GM12878 (cell line): ENCODE measurements around the gene RNLS. TPM values are rescaled to one million over a fixed set of nuclear protein-coding genes. Genes with fewer than 3 reads are reported as not detected.

Source experiments
- ATAC-seq: fragments of 200-7000 bp; cut with Tn5 transposase; 3 replicates; pipeline ENCODE4 v1.9.1; 2020; ENCODE audit warnings: mild to moderate bottlenecking, moderate library complexity
- BruUV-seq: library from RNA; stranded (reverse); fragments of 400-500 nt; replicated peaks from 2 replicates; lab custom pipeline; 2021; lab: Mats Ljungman, UMichigan
- CTCF ChIA-PET: fragments of 300-600 bp; sonication (Branson Sonifier 250); formaldehyde crosslinking; extraction: SDS; loops from one replicate; lab custom pipeline; 2021; ENCODE audit warnings: inconsistent platforms; lab: Yijun Ruan, JAX
- POLR2A ChIA-PET: fragments of 350-600 bp; formaldehyde crosslinking; extraction: SDS; loops from one replicate; lab custom pipeline; 2021; ENCODE audit warnings: inconsistent platforms; lab: Charles Lee
- RAD21 ChIA-PET: fragments of 300-600 bp; sonication (Branson Sonifier 250); formaldehyde crosslinking; loops from one replicate; lab custom pipeline; 2023; ENCODE audit warnings: antibody characterized with exemption; ENCODE audit not compliant: unreplicated experiment; lab: Charles Lee
- SMC1A ChIA-PET: fragments of 300-600 bp; sonication (Branson Sonifier 250); formaldehyde crosslinking; loops from one replicate; lab custom pipeline; 2023; ENCODE audit not compliant: unreplicated experiment, uncharacterized antibody; lab: Charles Lee
- DNase-seq: peaks from one replicate; pipeline ENCODE4 v3.0.0-alpha.2; 2011; ENCODE audit warnings: low read depth, low spot score
- FAIRE-seq: peaks from 3 replicates; lab custom pipeline; 2011; peaks lifted over from hg19 to GRCh38; lab: Jason Lieb, UNC
- H2AFZ ChIP-seq: 2 replicates; pipeline ENCODE4 v1.6.0; 2011; ENCODE audit warnings: low read depth, low read length, control low read depth; ENCODE audit not compliant: control insufficient read depth
- H3K27ac ChIP-seq: 2 replicates; pipeline ENCODE4 v1.5.1; 2011; ENCODE audit warnings: control low read depth; ENCODE audit not compliant: control insufficient read depth, insufficient read depth
- H3K27me3 ChIP-seq, 2 experiments: replicated peaks in 1 of 2; 2 replicates each; pipeline versions ENCODE4 v1.6.0 to v1.6.1; 2011; ENCODE audit warnings: low read length in 1 of 2; ENCODE audit not compliant: control insufficient read depth in 2 of 2, insufficient read depth in 2 of 2
- H3K36me3 ChIP-seq, 2 experiments: 2 replicates each; pipeline ENCODE4 v1.5.1; 2011; ENCODE audit warnings: low read length in 1 of 2; ENCODE audit not compliant: control insufficient read depth in 2 of 2, insufficient read depth in 2 of 2
- H3K4me1 ChIP-seq: 2 replicates; pipeline ENCODE4 v1.6.1; 2011; ENCODE audit warnings: mild to moderate bottlenecking, low read length, moderate library complexity, mixed read lengths; ENCODE audit not compliant: control insufficient read depth, insufficient read depth
- H3K4me2 ChIP-seq: 2 replicates; pipeline ENCODE4 v1.6.0; 2011; ENCODE audit warnings: control low read depth; ENCODE audit not compliant: control insufficient read depth, insufficient read depth
- H3K4me3 ChIP-seq: fragments of 200-600 bp; sonication (generic); 2 replicates; pipeline ENCODE4 v1.5.1; 2016
- H3K79me2 ChIP-seq: 2 replicates; pipeline ENCODE4 v1.6.0; 2011; ENCODE audit warnings: low read length; ENCODE audit not compliant: control insufficient read depth, insufficient read depth
- H3K9ac ChIP-seq: 2 replicates; pipeline ENCODE4 v1.8.0; 2011; ENCODE audit warnings: low read length, control low read depth, mixed read lengths; ENCODE audit not compliant: control insufficient read depth, insufficient read depth
- H3K9me3 ChIP-seq: replicated peaks from 3 replicates; pipeline ENCODE4 v1.5.1; 2011; ENCODE audit warnings: mild to moderate bottlenecking, low read length; ENCODE audit not compliant: control insufficient read depth, insufficient read depth
- H4K20me1 ChIP-seq: 2 replicates; pipeline ENCODE4 v1.6.0; 2011; ENCODE audit not compliant: control insufficient read depth, insufficient read depth
- EED ChIP-seq: sonication (generic); IDR thresholded peaks from 2 replicates; pipeline ENCODE4 v1.6.1; 2016; ENCODE audit warnings: antibody characterized with exemption, low read depth
- FOS ChIP-seq: IDR thresholded peaks from 3 replicates; pipeline ENCODE4 v1.6.1; 2011; ENCODE audit warnings: borderline replicate concordance; ENCODE audit not compliant: insufficient read length; ENCODE audit errors: extremely low read depth
- MYC ChIP-seq: IDR thresholded peaks from 2 replicates; pipeline ENCODE4 v1.6.1; 2011; ENCODE audit warnings: mild to moderate bottlenecking, low read length, moderate library complexity, inconsistent platforms; ENCODE audit not compliant: insufficient read depth, insufficient replicate concordance, insufficient read length, severe bottlenecking
- NR2F1 ChIP-seq: fragments of 450-650 bp; conservative IDR thresholded peaks from 2 replicates; pipeline ENCODE4 v1.6.1; 2017; ENCODE audit warnings: mild to moderate bottlenecking
- PML ChIP-seq: IDR thresholded peaks from 2 replicates; pipeline ENCODE4 v1.6.1; 2012; ENCODE audit warnings: low read length, inconsistent platforms
- POLR2AphosphoS2 ChIP-seq: IDR thresholded peaks from 2 replicates; pipeline ENCODE4 v1.6.1; 2011; ENCODE audit warnings: low read depth, mild to moderate bottlenecking, low read length, improper control_type of control experiment, moderate library complexity
- POLR2AphosphoS5 ChIP-seq: IDR thresholded peaks from 2 replicates; pipeline ENCODE4 v1.6.1; 2011; ENCODE audit warnings: mild to moderate bottlenecking, low read length, inconsistent platforms
- RAD51 ChIP-seq: fragments of 450-650 bp; IDR thresholded peaks from 2 replicates; pipeline ENCODE4 v1.6.1; 2016; ENCODE audit warnings: moderate library complexity, mild to moderate bottlenecking, inconsistent platforms
- RFX5 ChIP-seq: IDR thresholded peaks from 2 replicates; pipeline ENCODE4 v1.6.1; 2011; ENCODE audit warnings: low read depth, low read length, improper control_type of control experiment
- SMC3 ChIP-seq: IDR thresholded peaks from 2 replicates; pipeline ENCODE4 v1.6.1; 2011; ENCODE audit warnings: low read length, improper control_type of control experiment, borderline replicate concordance
- SUPT20H ChIP-seq: IDR thresholded peaks from 2 replicates; pipeline ENCODE4 v1.6.1; 2011; ENCODE audit warnings: low read depth, mild to moderate bottlenecking, low read length, moderate library complexity, borderline replicate concordance; ENCODE audit not compliant: control insufficient read depth
- TAF1 ChIP-seq: IDR thresholded peaks from 2 replicates; pipeline ENCODE4 v1.6.1; 2011; ENCODE audit warnings: mild to moderate bottlenecking, low read depth, low read length, borderline replicate concordance
- TCF12 ChIP-seq: IDR thresholded peaks from 2 replicates; pipeline ENCODE4 v1.6.1; 2011; ENCODE audit warnings: low read depth, mild to moderate bottlenecking, low read length
- YBX1 ChIP-seq: fragments of 450-650 bp; IDR thresholded peaks from 2 replicates; pipeline ENCODE4 v1.6.1; 2016; ENCODE audit warnings: antibody characterized with exemption
- ZNF274 ChIP-seq: IDR thresholded peaks from one replicate; pipeline ENCODE4 v1.8.0; 2011; ENCODE audit not compliant: insufficient read length, insufficient read depth
- WGBS: methylation state at CpG from one replicate; pipeline ENCODE4 v1.1.6; 2016; ENCODE audit warnings: low lambda C conversion rate; ENCODE audit not compliant: insufficient replicate concordance, insufficient coverage; ENCODE audit errors: missing lambda C conversion rate; 5-methylcytosine and 5-hydroxymethylcytosine counted together
- in situ Hi-C: fragments of 300-500 bp; cut with MboI; formaldehyde crosslinking; loops from 9 replicates; pipeline ENCODE4 v1.14.3; 2018; ENCODE audit warnings: mixed read lengths
- intact Hi-C: fragments of 100-400 bp; cut with micrococcal nuclease; formaldehyde crosslinking; loops from one replicate; pipeline ENCODE4 v1.14.2; 2022; ENCODE audit not compliant: unreplicated experiment
- polyA plus RNA-seq, 11 experiments: library from polyadenylated mRNA; depleted of rRNA in 4 of 11; unstranded in 6 of 11; stranded (reverse) in 5 of 11; fragments of >200 nt; fragmentation: Nextera tagmentation in 4 of 11; fragmentation: Illumina TruSeq in 1 of 11; extraction: Ambion mirVana in 4 of 11; extraction: Trizol in 1 of 11; gene quantifications; 1 replicate in 1 of 11; 2 replicates in 10 of 11; pipeline versions ENCODE4 v1.2.1 to v1.2.3, GENCODE V29; 2011 to 2016; ENCODE audit warnings: inconsistent platforms in 2 of 11, missing spikeins in 2 of 11, low read depth in 1 of 11
- total RNA-seq, 4 experiments: library from RNA; depleted of rRNA in 3 of 4; stranded (reverse); fragments of >200 nt in 3 of 4; fragmentation: Illumina TruSeq in 1 of 4; extraction: Trizol in 1 of 4; gene quantifications; 2 replicates each; pipeline versions ENCODE4 v1.2.1 to v1.2.3, GENCODE V29; 2013 to 2021
- TF ChIP-seq, protein P1 (sequence below): IDR thresholded peaks from 2 replicates; pipeline ENCODE4 v1.6.1; 2011; ENCODE audit warnings: borderline replicate concordance, low read depth, mild to moderate bottlenecking, moderate library complexity, low read length; ENCODE audit not compliant: insufficient read depth, poor library complexity, severe bottlenecking
- TF ChIP-seq, protein P2 (sequence below): IDR thresholded peaks from 2 replicates; pipeline ENCODE4 v1.6.1; 2011; ENCODE audit warnings: mild to moderate bottlenecking, low read depth, low read length, moderate library complexity; ENCODE audit not compliant: insufficient replicate concordance
- TF ChIP-seq, protein P3 (sequence below): fragments of 450-650 bp; IDR thresholded peaks from 2 replicates; pipeline ENCODE4 v1.6.1; 2017; ENCODE audit warnings: low read depth, mild to moderate bottlenecking, moderate library complexity

Gene RNLS
- total and polyA plus RNA-seq, 10 of the 15 experiments (the other 5 are each of a cell fraction or from before 2014, with no cell fraction given): 3.4 to 6.7 (median 4.6) TPM

DNA sequence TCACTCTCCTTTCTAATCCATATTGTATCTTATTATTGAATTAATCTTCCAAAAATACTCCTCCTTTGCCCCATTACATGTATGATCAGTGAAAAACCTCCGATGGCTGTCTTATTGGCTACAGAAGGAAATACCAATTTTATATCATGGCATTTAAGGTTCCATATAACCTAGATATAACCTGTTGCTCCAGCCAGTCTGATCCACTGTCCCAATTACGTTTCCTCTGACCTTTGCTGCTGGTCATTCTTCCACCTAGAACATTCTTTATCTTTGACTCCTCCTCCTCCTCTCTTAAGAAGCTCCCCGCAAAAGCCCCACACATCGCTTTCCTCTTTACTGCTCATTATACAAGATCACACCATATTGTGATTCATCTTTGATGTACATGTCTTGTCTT is 161.5 kb downstream of the RNLS start:
- POLR2A ChIA-PET: no interaction called here

More for the DNA sequence above, 161.5 kb downstream of the RNLS start:
- FAIRE-seq (no peak), ATAC-seq (no peak), DNase-seq (no peak)
- Histone ChIP-seq H3K9ac (no peak overlapping the region), H3K4me2 (no peak overlapping the region), H3K36me3 (no peaks in the 10 kb centered on the region), H3K9me3 (no peaks in the 10 kb centered on the region), H3K4me3 (no peak overlapping the region), H2AFZ (no peak overlapping the region), H4K20me1 (no peaks in the 10 kb centered on the region), H3K27me3 (no peaks in the 10 kb centered on the region), H3K4me1 (no peaks in the 10 kb centered on the region), H3K27ac (no peak overlapping the region), H3K79me2 (no peaks in the 10 kb centered on the region)
- RAD21 ChIA-PET: interaction anchor here (0.6 kb wide), 1 partner anchor 1942 kb away, joined by 3 read pairs; no protein-coding TSS in a partner anchor
- no TSS peak for BruUV-seq
- in situ Hi-C loops: no loop called here
- 96% methylated on average over 4 of the region's 4 CpGs for WGBS
- TF ChIP-seq TCF12: no peak
- TF ChIP-seq, protein P1, sequence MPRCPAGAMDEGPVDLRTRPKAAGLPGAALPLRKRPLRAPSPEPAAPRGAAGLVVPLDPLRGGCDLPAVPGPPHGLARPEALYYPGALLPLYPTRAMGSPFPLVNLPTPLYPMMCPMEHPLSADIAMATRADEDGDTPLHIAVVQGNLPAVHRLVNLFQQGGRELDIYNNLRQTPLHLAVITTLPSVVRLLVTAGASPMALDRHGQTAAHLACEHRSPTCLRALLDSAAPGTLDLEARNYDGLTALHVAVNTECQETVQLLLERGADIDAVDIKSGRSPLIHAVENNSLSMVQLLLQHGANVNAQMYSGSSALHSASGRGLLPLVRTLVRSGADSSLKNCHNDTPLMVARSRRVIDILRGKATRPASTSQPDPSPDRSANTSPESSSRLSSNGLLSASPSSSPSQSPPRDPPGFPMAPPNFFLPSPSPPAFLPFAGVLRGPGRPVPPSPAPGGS: no peak
- no peak for TF ChIP-seq FOS
- no peak for TF ChIP-seq NR2F1
- TF ChIP-seq TAF1: no peak
- no peak for TF ChIP-seq YBX1
- TF ChIP-seq SMC3: no peak
- TF ChIP-seq, protein P2, sequence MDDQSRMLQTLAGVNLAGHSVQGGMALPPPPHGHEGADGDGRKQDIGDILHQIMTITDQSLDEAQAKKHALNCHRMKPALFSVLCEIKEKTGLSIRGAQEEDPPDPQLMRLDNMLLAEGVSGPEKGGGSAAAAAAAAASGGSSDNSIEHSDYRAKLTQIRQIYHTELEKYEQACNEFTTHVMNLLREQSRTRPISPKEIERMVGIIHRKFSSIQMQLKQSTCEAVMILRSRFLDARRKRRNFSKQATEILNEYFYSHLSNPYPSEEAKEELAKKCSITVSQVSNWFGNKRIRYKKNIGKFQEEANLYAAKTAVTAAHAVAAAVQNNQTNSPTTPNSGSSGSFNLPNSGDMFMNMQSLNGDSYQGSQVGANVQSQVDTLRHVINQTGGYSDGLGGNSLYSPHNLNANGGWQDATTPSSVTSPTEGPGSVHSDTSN: no peak
- TF ChIP-seq PML: no peak
- no peak for TF ChIP-seq ZNF274
- no peak for TF ChIP-seq RFX5
- no peak for TF ChIP-seq RAD51
- TF ChIP-seq POLR2AphosphoS2: no peak
- no peak for TF ChIP-seq POLR2AphosphoS5
- TF ChIP-seq EED: no peak
- no peak for TF ChIP-seq SUPT20H
- TF ChIP-seq MYC: no peak
- TF ChIP-seq, protein P3, sequence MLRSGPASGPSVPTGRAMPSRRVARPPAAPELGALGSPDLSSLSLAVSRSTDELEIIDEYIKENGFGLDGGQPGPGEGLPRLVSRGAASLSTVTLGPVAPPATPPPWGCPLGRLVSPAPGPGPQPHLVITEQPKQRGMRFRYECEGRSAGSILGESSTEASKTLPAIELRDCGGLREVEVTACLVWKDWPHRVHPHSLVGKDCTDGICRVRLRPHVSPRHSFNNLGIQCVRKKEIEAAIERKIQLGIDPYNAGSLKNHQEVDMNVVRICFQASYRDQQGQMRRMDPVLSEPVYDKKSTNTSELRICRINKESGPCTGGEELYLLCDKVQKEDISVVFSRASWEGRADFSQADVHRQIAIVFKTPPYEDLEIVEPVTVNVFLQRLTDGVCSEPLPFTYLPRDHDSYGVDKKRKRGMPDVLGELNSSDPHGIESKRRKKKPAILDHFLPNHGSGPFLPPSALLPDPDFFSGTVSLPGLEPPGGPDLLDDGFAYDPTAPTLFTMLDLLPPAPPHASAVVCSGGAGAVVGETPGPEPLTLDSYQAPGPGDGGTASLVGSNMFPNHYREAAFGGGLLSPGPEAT: no peak
- CTCF ChIA-PET: no interaction called here
- SMC1A ChIA-PET: no interaction called here
- intact Hi-C loops: no loop called here
